Vagina (tissue), 2 donors: ENCODE data around the gene AURKA. TPM values are rescaled to one million over a fixed set of nuclear protein-coding genes. Genes with fewer than 3 reads are reported as not detected.

ENCODE experiments used
- DNase-seq, 2 donors: peaks; one replicate each; pipeline ENCODE4 v3.0.0-alpha.2; 2017; ENCODE audit errors: extremely low spot score in 2 of 2
- H3K27ac ChIP-seq: fragments of 200-600 bp; sonication (generic); one replicate; pipeline ENCODE4 v1.5.1; 2019
- H3K27me3 ChIP-seq: fragments of 200-600 bp; sonication (generic); one replicate; pipeline ENCODE4 v1.5.1; 2019
- H3K36me3 ChIP-seq, 2 donors: fragments of 200-600 bp; sonication (generic); one replicate each; pipeline ENCODE4 v1.5.1; 2017 to 2019
- H3K4me1 ChIP-seq: fragments of 200-600 bp; sonication (generic); one replicate; pipeline ENCODE4 v1.5.1; 2019
- H3K4me3 ChIP-seq, 2 donors: fragments of 200-600 bp; sonication (generic); 1 replicate in 1 of 2; 2 replicates in 1 of 2; pipeline ENCODE4 v1.5.1; 2016 to 2019
- H3K9me3 ChIP-seq: fragments of 200-600 bp; sonication (generic); one replicate; pipeline ENCODE4 v1.5.1; 2019
- POLR2A ChIP-seq, 2 donors: fragments of 450-650 bp; IDR thresholded peaks; one replicate each; pipeline ENCODE4 v1.6.1; 2017; ENCODE audit warnings: antibody characterized with exemption in 2 of 2, mild to moderate bottlenecking in 2 of 2, moderate library complexity in 2 of 2
- POLR2AphosphoS5 ChIP-seq, 2 donors: sonication (generic); formaldehyde crosslinking; IDR thresholded peaks; one replicate each; pipeline ENCODE4 v1.9.0; 2017; ENCODE audit warnings: antibody characterized with exemption in 2 of 2, mild to moderate bottlenecking in 2 of 2, low read depth in 1 of 2; ENCODE audit not compliant: insufficient read depth in 1 of 2
- intact Hi-C: fragments of 100-400 bp; cut with DNase I; formaldehyde crosslinking; loops from one replicate; pipeline ENCODE4 v1.15.1; 2023
- total RNA-seq: library from RNA; depleted of rRNA; stranded (reverse); fragments of >200 nt; gene quantifications from one replicate; pipeline ENCODE4 v1.2.3, GENCODE V29; 2016
- TF ChIP-seq, protein P1 (sequence below), 3 experiments: fragments of 450-650 bp in 2 of 3; fragments of 200-600 bp in 1 of 3; sonication (generic) in 1 of 3; IDR thresholded peaks; one replicate each; pipeline ENCODE4 v1.5.1; 2017 to 2019; ENCODE audit warnings: antibody characterized with exemption in 3 of 3, mild to moderate bottlenecking in 2 of 3, moderate library complexity in 2 of 3

AURKA gene
- total RNA-seq, 1 donor from 2014 or later, result 2.2 TPM

DNA sequence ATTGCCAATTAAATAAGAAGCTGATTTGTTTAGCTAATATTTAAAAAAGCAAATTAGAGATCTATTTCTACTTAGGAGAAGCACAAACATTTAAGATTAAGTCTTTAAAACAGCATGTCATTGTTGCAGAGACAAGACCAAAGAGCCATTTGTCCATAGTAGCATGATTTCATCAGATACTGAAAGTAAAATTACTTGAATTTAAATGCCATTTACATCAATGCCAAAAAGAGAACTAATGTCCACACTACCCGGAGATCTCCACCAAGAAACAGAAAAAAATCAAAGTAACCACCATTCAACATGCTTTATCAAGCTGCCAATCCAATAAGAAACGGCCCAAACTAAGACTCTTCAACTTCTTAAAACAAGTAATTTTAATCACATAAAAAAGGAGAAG is 15.7 kb downstream of the AURKA start:
- H3K27me3 ChIP-seq, result no peaks in the 10 kb centered on the region
- no peak for DNase-seq
- TF ChIP-seq POLR2A (IDR thresholded peaks at IDR 0.05) (no peak), POLR2AphosphoS5 (IDR thresholded peaks at IDR 0.05; ENCODE audit: insufficient read depth in 1 of 2, low read depth in 1 of 2) (no peak)
- TF ChIP-seq, protein P1, sequence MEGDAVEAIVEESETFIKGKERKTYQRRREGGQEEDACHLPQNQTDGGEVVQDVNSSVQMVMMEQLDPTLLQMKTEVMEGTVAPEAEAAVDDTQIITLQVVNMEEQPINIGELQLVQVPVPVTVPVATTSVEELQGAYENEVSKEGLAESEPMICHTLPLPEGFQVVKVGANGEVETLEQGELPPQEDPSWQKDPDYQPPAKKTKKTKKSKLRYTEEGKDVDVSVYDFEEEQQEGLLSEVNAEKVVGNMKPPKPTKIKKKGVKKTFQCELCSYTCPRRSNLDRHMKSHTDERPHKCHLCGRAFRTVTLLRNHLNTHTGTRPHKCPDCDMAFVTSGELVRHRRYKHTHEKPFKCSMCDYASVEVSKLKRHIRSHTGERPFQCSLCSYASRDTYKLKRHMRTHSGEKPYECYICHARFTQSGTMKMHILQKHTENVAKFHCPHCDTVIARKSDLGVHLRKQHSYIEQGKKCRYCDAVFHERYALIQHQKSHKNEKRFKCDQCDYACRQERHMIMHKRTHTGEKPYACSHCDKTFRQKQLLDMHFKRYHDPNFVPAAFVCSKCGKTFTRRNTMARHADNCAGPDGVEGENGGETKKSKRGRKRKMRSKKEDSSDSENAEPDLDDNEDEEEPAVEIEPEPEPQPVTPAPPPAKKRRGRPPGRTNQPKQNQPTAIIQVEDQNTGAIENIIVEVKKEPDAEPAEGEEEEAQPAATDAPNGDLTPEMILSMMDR (IDR thresholded peaks at IDR 0.05), result no peak
- no peaks in the 10 kb centered on the region for H3K36me3 ChIP-seq
- no peaks in the 10 kb centered on the region for H3K4me1 ChIP-seq
- intact Hi-C loops, result no loop called here
- H3K9me3 ChIP-seq, result no peaks in the 10 kb centered on the region
- no peak overlapping the region for H3K4me3 ChIP-seq
- no peak overlapping the region for H3K27ac ChIP-seq

DNA sequence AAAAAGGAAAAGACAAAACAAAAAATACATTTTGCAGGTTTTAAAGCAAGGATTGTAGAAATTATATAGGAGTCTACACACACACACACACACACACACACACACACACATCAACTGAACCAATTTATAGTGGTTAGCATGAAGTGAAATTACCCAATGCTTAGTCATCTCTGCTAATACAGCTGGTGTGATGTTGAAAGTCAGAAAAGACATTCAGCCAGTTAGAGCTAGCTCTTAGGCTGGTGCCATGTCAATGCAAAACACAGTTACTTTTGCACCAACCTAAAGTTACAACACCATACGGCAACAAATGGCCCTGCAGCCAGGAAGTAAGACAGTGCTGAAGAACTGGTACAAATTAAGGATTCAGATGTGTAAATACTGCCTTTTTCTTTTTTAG is 18.1 kb downstream of the AURKA start:
- no peak overlapping the region for H3K4me3 ChIP-seq
- no peak for DNase-seq
- H3K36me3 ChIP-seq, result no peaks in the 10 kb centered on the region
- H3K27ac ChIP-seq, result no peak overlapping the region
- no peaks in the 10 kb centered on the region for H3K9me3 ChIP-seq
- intact Hi-C loops, result no loop called here
- no peaks in the 10 kb centered on the region for H3K4me1 ChIP-seq
- TF ChIP-seq, protein P1 (IDR thresholded peaks at IDR 0.05), result no peak
- TF ChIP-seq POLR2A (IDR thresholded peaks at IDR 0.05), result no peak
- TF ChIP-seq POLR2AphosphoS5 (IDR thresholded peaks at IDR 0.05; ENCODE audit: insufficient read depth in 1 of 2, low read depth in 1 of 2), result no peak
- no peaks in the 10 kb centered on the region for H3K27me3 ChIP-seq

DNA sequence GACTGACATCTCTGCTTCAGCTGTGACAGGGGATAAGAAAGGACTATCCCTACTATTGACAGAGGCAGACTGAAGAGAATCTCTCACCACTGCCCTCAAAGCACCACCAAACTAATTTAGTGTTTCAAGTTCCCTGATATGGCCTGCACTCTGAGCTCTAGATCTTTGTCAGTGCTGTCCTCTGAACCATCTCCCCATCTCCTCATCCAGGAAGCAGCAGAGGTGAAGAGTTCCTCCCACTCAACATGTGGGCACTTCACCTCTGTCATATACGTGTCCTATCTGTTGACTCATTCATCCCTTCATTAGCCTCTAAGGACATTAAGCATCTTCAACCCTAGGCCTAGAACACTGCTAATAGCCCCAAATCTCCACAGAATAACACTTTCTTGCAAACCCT is 19.2 kb downstream of the AURKA start:
- no peaks in the 10 kb centered on the region for H3K4me1 ChIP-seq

DNA sequence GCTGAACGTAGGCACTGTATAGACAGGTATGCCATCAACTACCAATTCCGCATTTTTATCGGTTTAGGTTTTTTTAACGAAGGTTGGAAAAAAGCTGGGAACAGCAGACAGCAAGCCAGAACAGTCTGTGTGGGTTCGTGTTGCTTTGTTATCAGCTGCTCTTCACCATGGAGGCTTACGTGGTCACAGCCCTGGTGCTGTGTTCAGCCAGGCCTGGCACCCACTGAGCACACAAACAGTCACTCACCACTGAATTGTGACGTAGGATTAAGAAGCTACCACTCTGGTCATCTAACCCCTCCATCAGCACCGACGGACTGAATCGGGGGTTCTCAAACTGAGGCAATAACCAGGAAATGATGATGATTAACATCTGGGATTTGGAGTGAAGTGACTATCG is 20.0 kb downstream of the AURKA start:
- H3K27ac ChIP-seq, result no peak overlapping the region
- intact Hi-C loops, result no loop called here
- DNase-seq, result no peak
- H3K36me3 ChIP-seq, result peaks cover 0 to 10% of the 10 kb centered on the region in 2 donors
- no peak overlapping the region for H3K4me3 ChIP-seq
- H3K9me3 ChIP-seq, result no peaks in the 10 kb centered on the region
- no peaks in the 10 kb centered on the region for H3K27me3 ChIP-seq
- no peaks in the 10 kb centered on the region for H3K4me1 ChIP-seq
- TF ChIP-seq, protein P1 (IDR thresholded peaks at IDR 0.05), result no peak
- TF ChIP-seq POLR2A (IDR thresholded peaks at IDR 0.05), result no peak
- no peak for TF ChIP-seq POLR2AphosphoS5 (IDR thresholded peaks at IDR 0.05; ENCODE audit: insufficient read depth in 1 of 2, low read depth in 1 of 2)

More for the DNA sequence above, 19.2 kb downstream of the AURKA start:
- Histone ChIP-seq H3K9me3 (no peaks in the 10 kb centered on the region), H3K36me3 (peaks cover 0 to under 1% of the 10 kb centered on the region in 2 donors), H3K27me3 (no peaks in the 10 kb centered on the region), H3K27ac (no peak overlapping the region), H3K4me3 (no peak overlapping the region)
- intact Hi-C loops, result no loop called here
- DNase-seq, result no peak
- TF ChIP-seq POLR2A (IDR thresholded peaks at IDR 0.05) (no peak), POLR2AphosphoS5 (IDR thresholded peaks at IDR 0.05; ENCODE audit: insufficient read depth in 1 of 2, low read depth in 1 of 2) (no peak)
- TF ChIP-seq, protein P1 (IDR thresholded peaks at IDR 0.05), result no peak

DNA sequence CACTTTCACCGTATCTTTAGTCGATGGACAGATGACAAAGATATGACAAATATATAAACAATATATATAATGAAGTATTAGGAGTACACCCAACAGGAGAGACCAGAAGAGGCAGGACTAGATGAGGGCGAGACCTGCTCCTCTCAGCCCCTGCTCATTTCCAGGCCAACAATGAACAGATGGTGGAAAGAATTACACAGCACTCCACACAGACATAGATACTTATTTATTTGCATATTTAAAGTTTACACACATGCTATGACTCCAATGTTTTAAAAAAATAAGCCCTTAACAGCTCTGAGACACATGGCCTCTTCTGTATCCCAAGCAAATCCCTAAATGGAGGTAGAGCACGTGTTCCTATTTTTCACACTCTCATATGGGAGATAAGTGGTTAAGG is 22.8 kb downstream of the AURKA start:
- no peaks in the 10 kb centered on the region for H3K4me1 ChIP-seq
- H3K27me3 ChIP-seq, result no peaks in the 10 kb centered on the region
- peaks cover 0 to 34% of the 10 kb centered on the region in 2 donors for H3K36me3 ChIP-seq
- no peak for DNase-seq
- intact Hi-C loops, result no loop called here
- H3K9me3 ChIP-seq, result no peaks in the 10 kb centered on the region
- H3K27ac ChIP-seq, result no peak overlapping the region
- TF ChIP-seq POLR2AphosphoS5 (IDR thresholded peaks at IDR 0.05; ENCODE audit: insufficient read depth in 1 of 2, low read depth in 1 of 2), result no peak
- no peak for TF ChIP-seq POLR2A (IDR thresholded peaks at IDR 0.05)
- TF ChIP-seq, protein P1 (IDR thresholded peaks at IDR 0.05), result no peak
- H3K4me3 ChIP-seq, result no peak overlapping the region
